Neuronal stem cell (in vitro differentiated cells): ENCODE measurements around the gene CUL9.
A peak's percentile ranks its signal among the peaks of the same experiment; 100 is the strongest.

Source experiments
- DNase-seq: peaks from one replicate; pipeline ENCODE4 v3.0.0-alpha.2; 2013; ENCODE audit warnings: low spot score
- H2AFZ ChIP-seq: one replicate; pipeline ENCODE4 v1.6.1; 2013; ENCODE audit warnings: mild to moderate bottlenecking, low read length, inconsistent platforms
- H2AK5ac ChIP-seq: 2 replicates; pipeline ENCODE4 v1.6.1; 2013; ENCODE audit warnings: low read depth, mild to moderate bottlenecking, inconsistent platforms, low read length, moderate library complexity, mixed read lengths
- H2BK120ac ChIP-seq: 2 replicates; pipeline ENCODE4 v1.6.1; 2013; ENCODE audit warnings: low read depth, mild to moderate bottlenecking, inconsistent platforms, low read length, moderate library complexity, mixed read lengths
- H2BK12ac ChIP-seq: one replicate; pipeline ENCODE4 v1.6.1; 2013; ENCODE audit warnings: low read length, inconsistent platforms
- H2BK15ac ChIP-seq: 2 replicates; pipeline ENCODE4 v1.6.1; 2013; ENCODE audit warnings: mild to moderate bottlenecking, low read length, inconsistent platforms, mixed read lengths
- H2BK5ac ChIP-seq: one replicate; pipeline ENCODE4 v1.6.1; 2013; ENCODE audit warnings: inconsistent platforms, mild to moderate bottlenecking, low read length, moderate library complexity
- H3K14ac ChIP-seq: one replicate; pipeline ENCODE4 v1.6.1; 2013; ENCODE audit warnings: low read length, inconsistent platforms
- H3K18ac ChIP-seq: 2 replicates; pipeline ENCODE4 v1.6.1; 2013; ENCODE audit warnings: low read length, inconsistent platforms
- H3K23ac ChIP-seq: 2 replicates; pipeline ENCODE4 v1.6.1; 2013; ENCODE audit warnings: low read depth, mild to moderate bottlenecking, mixed read lengths, low read length, inconsistent platforms; ENCODE audit not compliant: poor library complexity
- H3K27ac ChIP-seq: replicated peaks from 3 replicates; pipeline ENCODE4 v1.5.1; 2013; ENCODE audit warnings: low read length, inconsistent platforms
- H3K27me3 ChIP-seq, 3 experiments: 2 replicates each; pipeline ENCODE4 v1.6.1; 2013; ENCODE audit warnings: low read length in 3 of 3, mild to moderate bottlenecking in 2 of 3, inconsistent platforms in 1 of 3, low read depth in 1 of 3, mixed read lengths in 1 of 3, moderate library complexity in 1 of 3; ENCODE audit not compliant: control insufficient read depth in 3 of 3, insufficient read depth in 3 of 3
- H3K36me3 ChIP-seq, 2 donors: replicated peaks in 1 of 2; 2 replicates each; pipeline ENCODE4 v1.6.1; 2013; ENCODE audit warnings: low read length in 2 of 2; ENCODE audit not compliant: control insufficient read depth in 2 of 2, insufficient read depth in 2 of 2
- H3K4ac ChIP-seq: 2 replicates; pipeline ENCODE4 v1.6.1; 2013; ENCODE audit warnings: inconsistent platforms, mild to moderate bottlenecking, low read length, moderate library complexity
- H3K4me1 ChIP-seq, 2 donors: 1 replicate in 1 of 2; 2 replicates in 1 of 2; pipeline ENCODE4 v1.6.1; 2013; ENCODE audit warnings: low read length in 2 of 2, low read depth in 1 of 2; ENCODE audit not compliant: control insufficient read depth in 2 of 2, insufficient read depth in 1 of 2
- H3K4me2 ChIP-seq: one replicate; pipeline ENCODE4 v1.6.1; 2013; ENCODE audit warnings: mild to moderate bottlenecking, low read length, inconsistent platforms; ENCODE audit not compliant: insufficient read depth, poor library complexity, severe bottlenecking
- H3K4me3 ChIP-seq, 2 donors: 2 replicates each; pipeline ENCODE4 v1.5.1; 2013; ENCODE audit warnings: low read length in 2 of 2, mild to moderate bottlenecking in 2 of 2, inconsistent platforms in 1 of 2, moderate library complexity in 1 of 2
- H3K79me1 ChIP-seq: one replicate; pipeline ENCODE4 v1.6.1; 2013; ENCODE audit warnings: low read depth, mild to moderate bottlenecking, inconsistent platforms, low read length, moderate library complexity
- H3K9ac ChIP-seq: one replicate; pipeline ENCODE4 v1.6.1; 2013; ENCODE audit warnings: mild to moderate bottlenecking, low read depth, low read length, inconsistent platforms; ENCODE audit not compliant: poor library complexity
- H3K9me3 ChIP-seq, 2 donors: replicated peaks in 1 of 2; 2 replicates each; pipeline versions ENCODE3 to v1.6.1; 2013; ENCODE audit warnings: low read length in 2 of 2, mild to moderate bottlenecking in 2 of 2, inconsistent platforms in 1 of 2, low read depth in 1 of 2, mixed read lengths in 1 of 2, moderate library complexity in 1 of 2; ENCODE audit not compliant: control insufficient read depth in 2 of 2, insufficient read depth in 1 of 2
- H4K8ac ChIP-seq: one replicate; pipeline ENCODE4 v1.6.1; 2013; ENCODE audit warnings: low read depth, mild to moderate bottlenecking, inconsistent platforms, low read length, moderate library complexity
- H4K91ac ChIP-seq: one replicate; pipeline ENCODE4 v1.6.1; 2013; ENCODE audit warnings: low read length, low read depth, mild to moderate bottlenecking, inconsistent platforms; ENCODE audit not compliant: poor library complexity
- WGBS, 2 donors: extraction: QIAGEN DNeasy Blood & Tissue Kit; methylation state at CpG; one replicate each; pipeline ENCODE4 v1.1.7; 2013; ENCODE audit warnings: missing lambda C conversion rate in 2 of 2, mixed read lengths in 1 of 2; ENCODE audit not compliant: insufficient read length in 2 of 2, insufficient replicate concordance in 1 of 2; ENCODE audit errors: extremely low coverage in 2 of 2; 5-methylcytosine and 5-hydroxymethylcytosine counted together

The CUL9 gene

DNA sequence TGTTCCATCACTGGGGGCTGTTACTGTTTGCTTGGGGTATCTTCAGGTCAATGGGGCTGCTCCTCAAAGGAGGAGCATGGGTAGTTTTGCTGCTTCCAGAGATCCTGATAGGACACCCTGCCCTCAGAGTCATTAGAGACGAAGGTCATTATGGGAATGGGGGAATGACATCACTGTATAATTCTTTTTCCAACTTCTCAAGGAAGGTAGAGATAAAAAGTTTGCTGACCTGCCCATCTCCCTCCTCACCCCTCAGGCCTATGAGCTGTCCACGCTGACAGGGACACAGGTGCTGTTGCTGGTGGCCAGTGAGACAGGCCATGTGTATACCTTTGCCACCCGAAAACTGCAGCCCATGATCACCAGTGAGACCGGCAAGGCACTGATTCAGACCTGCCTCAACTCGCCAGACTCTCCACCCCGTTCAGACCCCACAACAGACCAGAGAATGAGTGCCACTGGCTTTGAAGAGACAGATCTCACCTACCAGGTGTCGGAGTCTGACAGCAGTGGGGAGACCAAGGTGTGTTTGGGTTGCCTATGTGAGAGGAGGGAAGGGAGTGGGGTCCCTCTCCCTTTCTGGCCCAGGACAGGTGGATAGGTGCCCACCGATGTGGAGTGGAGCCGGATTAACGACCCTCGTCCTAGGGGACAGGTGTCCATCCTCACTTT, 8.3 kb upstream of the CUL9 start:
- Histone ChIP-seq H3K4ac (no peak overlapping the region), H2BK120ac (no peak overlapping the region), H2BK12ac (no peak overlapping the region), H3K9me3 (peaks cover 0 to 2% of the 10 kb centered on the region in 2 donors), H2BK15ac (peak overlapping the region; percentile 50), H3K27ac (peak overlapping the region; percentile 39), H3K27me3 (no peaks in the 10 kb centered on the region), H3K4me3 (peak overlapping the region; percentile 69 to 78), H3K18ac (peak overlapping the region; percentile 88), H3K4me2 (peak overlapping the region; percentile 84), H3K23ac (peak overlapping the region; percentile 12), H2AK5ac (peak overlapping the region; percentile 24), H2BK5ac (peak overlapping the region; percentile 67), H4K8ac (no peak overlapping the region), H3K9ac (peak overlapping the region; percentile 78), H3K4me1 (peaks cover 15 to 23% of the 10 kb centered on the region in 2 donors), H3K36me3 (peaks cover 24 to 45% of the 10 kb centered on the region in 2 donors), H3K14ac (no peak overlapping the region), H3K79me1 (peaks cover 18% of the 10 kb centered on the region), H2AFZ (no peak overlapping the region), H4K91ac (no peak overlapping the region)
- no peak for DNase-seq
- no CpG with 5 or more reads among the region's 11 CpGs for WGBS, 2 donors

DNA sequence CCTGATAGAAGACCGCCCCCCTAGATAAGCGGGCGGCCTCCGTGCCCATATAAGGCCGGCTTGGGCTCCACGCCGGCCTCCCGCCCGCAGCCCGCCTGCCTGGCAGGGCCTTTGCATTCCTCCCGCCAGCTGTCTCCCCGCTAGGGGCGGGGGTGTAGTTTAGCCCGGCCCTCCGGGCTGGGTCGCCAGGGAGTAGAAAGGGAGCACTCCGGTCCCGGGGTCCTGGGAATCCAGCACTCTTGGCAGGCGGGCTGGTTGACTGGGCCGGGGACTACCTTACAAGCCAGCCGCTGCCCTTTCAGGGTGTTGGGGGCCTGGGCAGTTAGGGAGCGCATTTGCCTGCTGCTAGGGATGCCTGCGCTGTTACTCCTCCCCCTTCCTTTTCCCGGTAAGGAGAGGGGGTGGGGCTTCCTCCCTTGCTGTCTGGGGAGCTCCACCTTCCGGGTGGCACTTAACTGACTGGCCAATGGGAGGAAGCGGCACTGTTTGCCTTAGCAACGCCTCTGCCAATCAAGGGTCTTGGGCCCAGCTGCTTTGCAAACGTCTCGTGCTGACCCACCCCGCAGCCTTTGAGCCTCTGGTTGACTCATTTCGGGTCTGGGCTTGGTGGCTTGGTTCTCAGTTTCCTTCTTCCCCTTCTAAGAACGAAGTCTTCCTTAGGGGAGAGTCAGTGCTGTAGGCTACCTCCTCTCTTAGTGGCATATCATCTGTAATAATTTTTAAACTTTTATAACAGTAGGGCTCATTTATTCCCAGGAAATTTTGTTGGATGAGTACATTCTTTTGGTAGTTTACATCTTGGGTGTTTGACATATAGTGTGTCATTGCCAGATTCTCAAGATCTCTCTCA, 7.5 kb upstream of the CUL9 start:
- H4K8ac ChIP-seq = no peak overlapping the region
- H2AK5ac ChIP-seq = no peak overlapping the region
- no peak overlapping the region for H4K91ac ChIP-seq
- H3K23ac ChIP-seq = no peak overlapping the region
- H2BK5ac ChIP-seq = peak overlapping the region; percentile 67
- peak; percentile 96 for DNase-seq
- H3K27me3 ChIP-seq = no peaks in the 10 kb centered on the region
- H3K79me1 ChIP-seq = peaks cover 18% of the 10 kb centered on the region
- H2AFZ ChIP-seq = peak overlapping the region; percentile 81
- H3K14ac ChIP-seq = no peak overlapping the region
- no peak overlapping the region for H3K4ac ChIP-seq
- WGBS, 2 donors = no CpG with 5 or more reads among the region's 32 CpGs
- no peak overlapping the region for H2BK12ac ChIP-seq
- peak overlapping the region; percentile 86 for H3K18ac ChIP-seq
- no peak overlapping the region for H2BK15ac ChIP-seq
- peak overlapping the region; percentile 82 for H3K27ac ChIP-seq
- peak overlapping the region; percentile 84 for H3K4me2 ChIP-seq
- peak overlapping the region; percentile 73 for H3K9ac ChIP-seq
- H3K4me1 ChIP-seq = peaks cover 15 to 23% of the 10 kb centered on the region in 2 donors
- H3K9me3 ChIP-seq = peaks cover 0 to 2% of the 10 kb centered on the region in 2 donors
- peak overlapping the region; percentile 75 to 78 for H3K4me3 ChIP-seq
- H3K36me3 ChIP-seq = peaks cover 31 to 52% of the 10 kb centered on the region in 2 donors
- no peak overlapping the region for H2BK120ac ChIP-seq

DNA sequence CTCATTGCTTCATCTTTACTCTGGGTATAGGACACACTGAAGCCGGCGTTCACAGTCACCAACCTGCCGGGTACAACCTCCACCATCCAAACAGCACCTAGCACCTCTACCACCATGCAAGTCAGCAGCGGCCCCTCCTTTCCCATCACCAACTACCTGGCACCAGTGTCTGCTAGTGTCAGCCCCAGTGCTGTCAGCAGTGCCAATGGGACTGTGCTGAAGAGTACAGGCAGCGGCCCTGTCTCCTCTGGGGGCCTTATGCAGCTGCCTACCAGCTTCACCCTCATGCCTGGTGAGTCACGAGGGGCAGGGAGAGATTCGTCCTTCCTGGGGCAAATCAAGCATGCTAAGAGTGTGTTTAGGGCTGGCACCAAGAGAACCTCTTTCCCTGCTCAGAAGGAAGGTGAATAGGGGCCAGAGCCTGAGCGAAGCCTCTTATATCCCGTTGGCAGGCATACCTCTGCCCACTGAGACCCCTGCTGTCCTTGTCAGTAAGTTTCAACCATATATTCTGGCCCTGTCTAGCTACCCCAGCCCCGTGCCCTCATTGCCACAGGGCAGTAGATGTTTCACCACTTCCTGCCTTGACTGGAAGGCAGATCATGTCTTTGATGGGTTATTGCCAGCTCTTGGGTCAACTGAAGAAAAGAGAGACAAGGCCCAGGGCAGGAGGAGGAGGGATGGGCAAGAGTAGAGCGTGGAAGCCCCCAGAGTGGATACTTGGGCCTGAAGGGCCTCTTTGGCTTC, 6.1 kb upstream of the CUL9 start:
- Histone ChIP-seq H3K27me3 (no peaks in the 10 kb centered on the region), H3K27ac (no peak overlapping the region), H3K14ac (no peak overlapping the region), H3K9ac (no peak overlapping the region), H2BK5ac (no peak overlapping the region), H2AK5ac (no peak overlapping the region), H2BK120ac (no peak overlapping the region), H2BK15ac (no peak overlapping the region), H3K23ac (no peak overlapping the region), H3K9me3 (peaks cover 0 to 2% of the 10 kb centered on the region in 2 donors), H3K36me3 (peaks cover 33 to 63% of the 10 kb centered on the region in 2 donors), H3K18ac (no peak overlapping the region), H4K91ac (no peak overlapping the region), H2BK12ac (peak overlapping the region; percentile 60), H3K4me1 (peaks cover 15 to 25% of the 10 kb centered on the region in 2 donors), H3K79me1 (peaks cover 18% of the 10 kb centered on the region), H3K4me2 (no peak overlapping the region), H3K4ac (no peak overlapping the region), H2AFZ (no peak overlapping the region), H3K4me3 (no peak overlapping the region), H4K8ac (no peak overlapping the region)
- WGBS, 2 donors = no CpG with 5 or more reads among the region's 11 CpGs
- DNase-seq = no peak
